H9 (cell line): ENCODE measurements around the gene SLC22A12. TPM values are rescaled to one million over a fixed set of nuclear protein-coding genes. Genes with fewer than 3 reads are reported as not detected.
A peak's percentile ranks its signal among the peaks of the same experiment; 100 is the strongest.

Experiments
- DNase-seq: peaks from one replicate; pipeline ENCODE4 v3.0.0-alpha.2; 2017
- H2AFZ ChIP-seq: one replicate; pipeline ENCODE4 v1.6.1; 2013; ENCODE audit warnings: mild to moderate bottlenecking, low read length, control low read depth, moderate library complexity
- H2AK5ac ChIP-seq: 2 replicates; pipeline ENCODE4 v1.6.1; 2013; ENCODE audit warnings: low read length, control low read depth, mixed read lengths; ENCODE audit not compliant: insufficient read length
- H2BK120ac ChIP-seq: one replicate; pipeline ENCODE4 v1.6.1; 2013; ENCODE audit warnings: low read depth, mild to moderate bottlenecking, low read length, control low read depth, inconsistent platforms; ENCODE audit not compliant: poor library complexity, severe bottlenecking
- H2BK12ac ChIP-seq: 2 replicates; pipeline ENCODE4 v1.6.1; 2013; ENCODE audit warnings: low read length, control low read depth, mixed read lengths, low read depth; ENCODE audit not compliant: insufficient read length
- H2BK15ac ChIP-seq: 2 replicates; pipeline ENCODE4 v1.6.1; 2013; ENCODE audit warnings: low read depth, low read length, control low read depth
- H2BK20ac ChIP-seq: one replicate; pipeline ENCODE4 v1.6.1; 2013; ENCODE audit warnings: low read depth, mild to moderate bottlenecking, low read length, control low read depth, inconsistent platforms; ENCODE audit not compliant: poor library complexity, severe bottlenecking
- H2BK5ac ChIP-seq: 2 replicates; pipeline ENCODE4 v1.6.1; 2013; ENCODE audit warnings: low read length, control low read depth, mixed read lengths; ENCODE audit not compliant: insufficient read length
- H3K14ac ChIP-seq: 2 replicates; pipeline ENCODE4 v1.6.1; 2013; ENCODE audit warnings: low read length, control low read depth; ENCODE audit not compliant: insufficient read depth
- H3K18ac ChIP-seq: 2 replicates; pipeline ENCODE4 v1.6.1; 2013; ENCODE audit warnings: low read depth, mild to moderate bottlenecking, mixed read lengths, low read length, control low read depth; ENCODE audit not compliant: insufficient read length
- H3K23ac ChIP-seq: 2 replicates; pipeline ENCODE4 v1.6.1; 2013; ENCODE audit warnings: low read length, control low read depth, mixed read lengths, low read depth; ENCODE audit not compliant: insufficient read length
- H3K23me2 ChIP-seq: 2 replicates; pipeline ENCODE4 v1.6.1; 2013; ENCODE audit warnings: low read depth, mild to moderate bottlenecking, mixed read lengths, low read length, control low read depth; ENCODE audit not compliant: insufficient read length, poor library complexity, severe bottlenecking
- H3K27ac ChIP-seq: 2 replicates; pipeline ENCODE4 v1.5.1; 2013; ENCODE audit warnings: low read length, control low read depth, mixed read lengths, low read depth; ENCODE audit not compliant: insufficient read length
- H3K27me3 ChIP-seq: 2 replicates; pipeline ENCODE4 v1.6.1; 2013; ENCODE audit warnings: low read length, control low read depth, inconsistent platforms; ENCODE audit not compliant: insufficient read depth
- H3K4ac ChIP-seq: 2 replicates; pipeline ENCODE4 v1.6.1; 2013; ENCODE audit warnings: low read depth, mild to moderate bottlenecking, control low read depth, inconsistent platforms, low read length, moderate library complexity
- H3K4me1 ChIP-seq: 2 replicates; pipeline ENCODE4 v1.6.1; 2013; ENCODE audit warnings: low read length, control low read depth, inconsistent platforms; ENCODE audit not compliant: insufficient read depth
- H3K4me2 ChIP-seq: 2 replicates; pipeline ENCODE4 v1.6.1; 2013; ENCODE audit warnings: low read length, control low read depth, mixed read lengths; ENCODE audit not compliant: insufficient read length, insufficient read depth
- H3K56ac ChIP-seq: 2 replicates; pipeline ENCODE4 v1.6.1; 2013; ENCODE audit warnings: low read depth, mild to moderate bottlenecking, mixed read lengths, low read length, control low read depth; ENCODE audit not compliant: insufficient read length
- H3K79me1 ChIP-seq: 2 replicates; pipeline ENCODE4 v1.6.1; 2013; ENCODE audit warnings: low read depth, mild to moderate bottlenecking, moderate library complexity, low read length, control low read depth, inconsistent platforms; ENCODE audit not compliant: insufficient read depth, poor library complexity, severe bottlenecking
- H3K79me2 ChIP-seq: 2 replicates; pipeline ENCODE4 v1.6.1; 2013; ENCODE audit warnings: low read length, control low read depth, inconsistent platforms; ENCODE audit not compliant: insufficient read depth
- H3K9ac ChIP-seq: 2 replicates; pipeline ENCODE4 v1.6.1; 2013; ENCODE audit warnings: low read length, control low read depth, mixed read lengths; ENCODE audit not compliant: insufficient read length; ENCODE audit errors: extremely low read depth
- H3K9me3 ChIP-seq: one replicate; pipeline ENCODE4 v1.6.1; 2013; ENCODE audit warnings: low read depth, low read length, inconsistent platforms; ENCODE audit not compliant: control insufficient read depth
- H3T11ph ChIP-seq: one replicate; pipeline ENCODE4 v1.6.1; 2013; ENCODE audit warnings: mild to moderate bottlenecking, low read length, control low read depth, inconsistent platforms
- H4K20me1 ChIP-seq: one replicate; pipeline ENCODE4 v1.6.1; 2013; ENCODE audit not compliant: control insufficient read depth, insufficient read length, insufficient read depth
- H4K5ac ChIP-seq: 2 replicates; pipeline ENCODE4 v1.6.1; 2013; ENCODE audit warnings: low read depth, mild to moderate bottlenecking, mixed read lengths, low read length, control low read depth; ENCODE audit not compliant: insufficient read length
- H4K8ac ChIP-seq: replicated peaks from 2 replicates; pipeline ENCODE4 v1.6.1; 2013; ENCODE audit warnings: low read length, control low read depth, mixed read lengths, low read depth; ENCODE audit not compliant: insufficient read length
- H4K91ac ChIP-seq: 2 replicates; pipeline ENCODE4 v1.6.1; 2013; ENCODE audit warnings: low read depth, mild to moderate bottlenecking, moderate library complexity, mixed read lengths, low read length, control low read depth; ENCODE audit not compliant: insufficient read length
- H3K27ac Mint-ChIP-seq, 3 experiments: 2 replicates in 2 of 3; 3 replicates in 1 of 3; pipeline ENCODE4 v1.8.0; 2020 to 2021; ENCODE audit warnings: mixed read lengths in 3 of 3, mild to moderate bottlenecking in 1 of 3, moderate library complexity in 1 of 3
- H3K27me3 Mint-ChIP-seq: 2 replicates; pipeline ENCODE4 v1.8.0; 2021; ENCODE audit warnings: low read depth, mild to moderate bottlenecking, moderate library complexity, mixed read lengths
- H3K36me3 Mint-ChIP-seq, 3 experiments: 2 replicates in 2 of 3; 3 replicates in 1 of 3; pipeline ENCODE4 v1.8.0; 2020 to 2021; ENCODE audit warnings: low read depth in 3 of 3, mixed read lengths in 3 of 3; ENCODE audit not compliant: insufficient read depth in 1 of 3
- H3K4me1 Mint-ChIP-seq, 2 experiments: 2 replicates each; pipeline ENCODE4 v1.8.0; 2020; ENCODE audit warnings: mixed read lengths in 2 of 2
- H3K4me3 Mint-ChIP-seq, 2 experiments: 2 replicates in 1 of 2; 3 replicates in 1 of 2; pipeline ENCODE4 v1.8.0; 2020 to 2021; ENCODE audit warnings: mild to moderate bottlenecking in 2 of 2, mixed read lengths in 2 of 2, moderate library complexity in 1 of 2
- H3K9me3 Mint-ChIP-seq, 2 experiments: 2 replicates in 1 of 2; 3 replicates in 1 of 2; pipeline ENCODE4 v1.8.0; 2020; ENCODE audit warnings: mild to moderate bottlenecking in 2 of 2, mixed read lengths in 2 of 2, moderate library complexity in 1 of 2
- WGBS: extraction: QIAGEN DNeasy Blood & Tissue Kit; methylation state at CpG from one replicate; pipeline ENCODE4 v1.1.7; 2013; ENCODE audit warnings: missing lambda C conversion rate, low lambda C conversion rate, mixed read lengths; ENCODE audit not compliant: insufficient read length; ENCODE audit errors: extremely low coverage; 5-methylcytosine and 5-hydroxymethylcytosine counted together
- total RNA-seq: library from RNA; stranded (reverse); gene quantifications from 2 replicates; pipeline ENCODE4 v1.2.1, GENCODE V29; 2021
- TF ChIP-seq, protein P1 (sequence below): fragments of 200-600 bp; sonication (generic); conservative IDR thresholded peaks from 3 replicates; pipeline ENCODE4 v1.8.0; 2021; ENCODE audit warnings: antibody characterized with exemption, mild to moderate bottlenecking

The SLC22A12 gene
- total RNA-seq, 1 experiment from 2014 or later: not detected

DNA sequence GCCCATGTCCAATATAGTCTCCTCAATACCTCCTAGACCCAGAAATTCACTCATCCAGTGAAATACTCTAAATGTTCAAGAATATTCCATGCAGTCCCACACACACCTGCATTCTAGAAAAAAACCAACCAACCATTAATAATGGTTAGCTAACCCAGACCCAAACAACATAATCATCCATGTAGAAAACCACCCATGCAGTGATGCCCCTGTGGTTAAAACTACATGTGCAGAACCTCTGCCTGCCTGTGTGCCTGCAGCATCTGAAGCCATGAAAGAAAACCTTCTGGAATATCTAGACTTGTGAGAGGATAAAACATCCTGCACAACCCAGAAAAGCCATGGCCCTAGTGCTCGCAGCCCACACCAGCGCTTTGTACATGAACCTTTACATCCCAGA lies 47.8 kb downstream of the SLC22A12 start:
- no peak for DNase-seq
- Histone ChIP-seq H2BK20ac (no peak overlapping the region), H3K79me2 (no peaks in the 10 kb centered on the region), H3K4me2 (peak overlapping the region; percentile 54), H2BK5ac (no peak overlapping the region), H3K23ac (no peak overlapping the region), H4K5ac (no peak overlapping the region), H3K9me3 (no peaks in the 10 kb centered on the region), H3K27ac (no peak overlapping the region), H3K23me2 (peaks cover 17% of the 10 kb centered on the region), H4K8ac (no peak overlapping the region), H3K18ac (no peak overlapping the region), H2AFZ (no peak overlapping the region), H4K20me1 (no peaks in the 10 kb centered on the region), H2AK5ac (no peak overlapping the region), H2BK120ac (no peak overlapping the region), H3K14ac (no peak overlapping the region), H3K79me1 (no peaks in the 10 kb centered on the region), H3T11ph (no peak overlapping the region), H3K56ac (no peak overlapping the region), H3K4me1 (no peaks in the 10 kb centered on the region; the same call in 1 of the 2 replicates), H4K91ac (no peak overlapping the region), H3K9ac (no peak overlapping the region), H3K27me3 (peaks cover 36% of the 10 kb centered on the region), H2BK15ac (no peak overlapping the region), H2BK12ac (no peak overlapping the region), H3K4ac (no peak overlapping the region)
- Mint-ChIP-seq H3K4me3 (peak overlapping the region in 1 of 2 experiments; percentile 77; a peak in 3 of 5 replicates), H3K9me3 (no peaks in the 10 kb centered on the region), H3K27ac (no peak overlapping the region), H3K36me3 (peaks cover 0 to 3% (median 0%) of the 10 kb centered on the region in 3 experiments; a peak in 1 of 7 replicates), H3K27me3 (peaks cover 40% of the 10 kb centered on the region), H3K4me1 (peaks cover 9 to 21% of the 10 kb centered on the region in 2 experiments)
- WGBS: no CpG with 5 or more reads among the region's 2 CpGs
- TF ChIP-seq, protein P1, sequence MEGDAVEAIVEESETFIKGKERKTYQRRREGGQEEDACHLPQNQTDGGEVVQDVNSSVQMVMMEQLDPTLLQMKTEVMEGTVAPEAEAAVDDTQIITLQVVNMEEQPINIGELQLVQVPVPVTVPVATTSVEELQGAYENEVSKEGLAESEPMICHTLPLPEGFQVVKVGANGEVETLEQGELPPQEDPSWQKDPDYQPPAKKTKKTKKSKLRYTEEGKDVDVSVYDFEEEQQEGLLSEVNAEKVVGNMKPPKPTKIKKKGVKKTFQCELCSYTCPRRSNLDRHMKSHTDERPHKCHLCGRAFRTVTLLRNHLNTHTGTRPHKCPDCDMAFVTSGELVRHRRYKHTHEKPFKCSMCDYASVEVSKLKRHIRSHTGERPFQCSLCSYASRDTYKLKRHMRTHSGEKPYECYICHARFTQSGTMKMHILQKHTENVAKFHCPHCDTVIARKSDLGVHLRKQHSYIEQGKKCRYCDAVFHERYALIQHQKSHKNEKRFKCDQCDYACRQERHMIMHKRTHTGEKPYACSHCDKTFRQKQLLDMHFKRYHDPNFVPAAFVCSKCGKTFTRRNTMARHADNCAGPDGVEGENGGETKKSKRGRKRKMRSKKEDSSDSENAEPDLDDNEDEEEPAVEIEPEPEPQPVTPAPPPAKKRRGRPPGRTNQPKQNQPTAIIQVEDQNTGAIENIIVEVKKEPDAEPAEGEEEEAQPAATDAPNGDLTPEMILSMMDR: no peak
